Trophoblast cell (in vitro differentiated cells and primary cell): Measurements from ENCODE around the gene SLIT3.

Experiments used
- DNase-seq, 2 donors: peaks; one replicate each; pipeline ENCODE4 v3.0.0-alpha.2; 2016
- H2AFZ ChIP-seq: 2 replicates; pipeline ENCODE4 v1.6.1; 2013; ENCODE audit warnings: low read length, moderate library complexity, mild to moderate bottlenecking; ENCODE audit not compliant: insufficient read depth, poor library complexity
- H2AK5ac ChIP-seq: 2 replicates; pipeline ENCODE4 v1.6.1; 2013; ENCODE audit warnings: mild to moderate bottlenecking, low read length
- H2BK120ac ChIP-seq: 2 replicates; pipeline ENCODE4 v1.6.1; 2013; ENCODE audit warnings: low read length, mild to moderate bottlenecking, moderate library complexity; ENCODE audit not compliant: insufficient read depth, poor library complexity
- H2BK12ac ChIP-seq: 2 replicates; pipeline ENCODE4 v1.6.1; 2013; ENCODE audit warnings: mild to moderate bottlenecking, low read length, moderate library complexity
- H2BK5ac ChIP-seq: 2 replicates; pipeline ENCODE4 v1.6.1; 2013; ENCODE audit warnings: low read length, low read depth, moderate library complexity, mild to moderate bottlenecking; ENCODE audit not compliant: poor library complexity
- H3K14ac ChIP-seq: 2 replicates; pipeline ENCODE4 v1.6.1; 2013; ENCODE audit warnings: mild to moderate bottlenecking, low read length
- H3K18ac ChIP-seq: 2 replicates; pipeline ENCODE4 v1.6.1; 2013; ENCODE audit warnings: mild to moderate bottlenecking, low read length
- H3K23ac ChIP-seq: 2 replicates; pipeline ENCODE4 v1.6.1; 2013; ENCODE audit warnings: low read length
- H3K27ac ChIP-seq: 2 replicates; pipeline ENCODE4 v1.5.1; 2013; ENCODE audit warnings: low read depth, mild to moderate bottlenecking, inconsistent platforms, low read length, moderate library complexity
- H3K27me3 ChIP-seq: 2 replicates; pipeline ENCODE4 v1.6.1; 2013; ENCODE audit warnings: inconsistent platforms, mild to moderate bottlenecking, low read length, moderate library complexity; ENCODE audit not compliant: insufficient read depth
- H3K36me3 ChIP-seq, 2 experiments: 1 replicate in 1 of 2; 2 replicates in 1 of 2; pipeline ENCODE4 v1.6.1; 2013; ENCODE audit warnings: low read length in 2 of 2, mild to moderate bottlenecking in 2 of 2, moderate library complexity in 1 of 2; ENCODE audit not compliant: insufficient read depth in 2 of 2, control insufficient read depth in 1 of 2
- H3K4ac ChIP-seq: 2 replicates; pipeline ENCODE4 v1.6.1; 2013; ENCODE audit warnings: low read depth, mild to moderate bottlenecking, low read length, moderate library complexity
- H3K4me1 ChIP-seq, 2 experiments: 1 replicate in 1 of 2; 2 replicates in 1 of 2; pipeline ENCODE4 v1.6.1; 2013; ENCODE audit warnings: low read length in 2 of 2, mild to moderate bottlenecking in 2 of 2, moderate library complexity in 1 of 2; ENCODE audit not compliant: insufficient read depth in 2 of 2, control insufficient read depth in 1 of 2
- H3K4me2 ChIP-seq: 2 replicates; pipeline ENCODE4 v1.6.1; 2013; ENCODE audit warnings: inconsistent platforms, mild to moderate bottlenecking, low read length, moderate library complexity
- H3K4me3 ChIP-seq: 2 replicates; pipeline ENCODE4 v1.5.1; 2013; ENCODE audit warnings: mild to moderate bottlenecking, low read depth, low read length, inconsistent platforms
- H3K79me1 ChIP-seq: one replicate; pipeline ENCODE4 v1.6.1; 2013; ENCODE audit warnings: low read length
- H3K79me2 ChIP-seq: 2 replicates; pipeline ENCODE4 v1.6.1; 2013; ENCODE audit warnings: low read length, mild to moderate bottlenecking; ENCODE audit not compliant: control insufficient read depth, insufficient read depth, poor library complexity
- H3K9ac ChIP-seq: 2 replicates; pipeline ENCODE4 v1.6.1; 2013; ENCODE audit warnings: mild to moderate bottlenecking, low read length
- H3K9me3 ChIP-seq: 2 replicates; pipeline ENCODE4 v1.6.1; 2013; ENCODE audit warnings: low read depth, mild to moderate bottlenecking, control low read depth, inconsistent platforms, low read length; ENCODE audit not compliant: insufficient read depth
- H4K12ac ChIP-seq: 2 replicates; pipeline ENCODE4 v1.6.1; 2013; ENCODE audit warnings: low read depth, mild to moderate bottlenecking, low read length, moderate library complexity
- H4K8ac ChIP-seq: 2 replicates; pipeline ENCODE4 v1.6.1; 2013; ENCODE audit warnings: low read depth, mild to moderate bottlenecking, low read length, moderate library complexity
- H4K91ac ChIP-seq: one replicate; pipeline ENCODE4 v1.6.1; 2013; ENCODE audit warnings: low read depth, mild to moderate bottlenecking, low read length, moderate library complexity
- WGBS: extraction: QIAGEN DNeasy Blood & Tissue Kit; methylation state at CpG from one replicate; pipeline ENCODE4 v1.1.7; 2013; ENCODE audit warnings: missing lambda C conversion rate; ENCODE audit not compliant: insufficient read length, insufficient coverage; ENCODE audit errors: extremely low coverage; 5-methylcytosine and 5-hydroxymethylcytosine counted together

SLIT3 gene

GRCh38 chr5:168674893-168675482, 626.0 kb downstream of the SLIT3 start:
- Histone ChIP-seq H3K9me3 (peaks cover 5% of the 10 kb centered on the region), H3K36me3 (peaks cover 26 to 28% of the 10 kb centered on the region in 2 experiments), H3K9ac (no peak overlapping the region), H2AK5ac (no peak overlapping the region), H3K79me2 (no peaks in the 10 kb centered on the region), H3K18ac (no peak overlapping the region), H2BK5ac (no peak overlapping the region), H3K79me1 (no peaks in the 10 kb centered on the region), H2BK120ac (no peak overlapping the region), H3K4me1 (no peaks in the 10 kb centered on the region), H3K4ac (no peak overlapping the region), H3K14ac (no peak overlapping the region), H3K23ac (no peak overlapping the region), H2BK12ac (no peak overlapping the region), H3K4me2 (no peak overlapping the region), H4K8ac (no peak overlapping the region), H3K27ac (no peak overlapping the region), H4K91ac (no peak overlapping the region), H3K4me3 (no peak overlapping the region), H3K27me3 (no peaks in the 10 kb centered on the region), H2AFZ (no peak overlapping the region), H4K12ac (no peak overlapping the region)
- no peak for DNase-seq
- WGBS, result no CpG with 5 or more reads among the region's 5 CpGs

- Histone ChIP-seq H3K23ac (no peak overlapping the region), H2BK120ac (no peak overlapping the region), H3K4me3 (no peak overlapping the region), H2BK12ac (no peak overlapping the region), H2AFZ (no peak overlapping the region), H3K4me2 (no peak overlapping the region), H3K4ac (no peak overlapping the region), H2BK5ac (no peak overlapping the region), H3K4me1 (no peaks in the 10 kb centered on the region), H3K36me3 (peaks cover 38 to 43% of the 10 kb centered on the region in 2 experiments), H3K18ac (no peak overlapping the region), H3K14ac (no peak overlapping the region), H3K79me2 (no peaks in the 10 kb centered on the region), H3K9ac (no peak overlapping the region), H3K9me3 (peaks cover 9% of the 10 kb centered on the region), H3K27me3 (no peaks in the 10 kb centered on the region), H2AK5ac (no peak overlapping the region), H3K27ac (no peak overlapping the region), H4K91ac (no peak overlapping the region), H4K12ac (no peak overlapping the region), H3K79me1 (no peaks in the 10 kb centered on the region), H4K8ac (no peak overlapping the region)
- DNase-seq, result no peak
- no CpG with 5 or more reads among the region's 4 CpGs for WGBS
Observed at GRCh38 chr5:168672888-168673287, 628.1 kb downstream of the SLIT3 start.

- Histone ChIP-seq H2AK5ac (no peak overlapping the region), H2BK120ac (no peak overlapping the region), H3K9me3 (peaks cover 10% of the 10 kb centered on the region), H2BK5ac (no peak overlapping the region), H4K12ac (no peak overlapping the region), H4K8ac (no peak overlapping the region), H3K4me3 (no peak overlapping the region), H3K23ac (no peak overlapping the region), H3K36me3 (peaks cover 41 to 46% of the 10 kb centered on the region in 2 experiments), H3K4me2 (no peak overlapping the region), H2AFZ (no peak overlapping the region), H3K4me1 (no peaks in the 10 kb centered on the region), H3K79me1 (no peaks in the 10 kb centered on the region), H3K18ac (no peak overlapping the region), H3K9ac (no peak overlapping the region), H2BK12ac (no peak overlapping the region), H3K4ac (no peak overlapping the region), H3K79me2 (no peaks in the 10 kb centered on the region), H3K27me3 (no peaks in the 10 kb centered on the region), H3K27ac (no peak overlapping the region), H4K91ac (no peak overlapping the region), H3K14ac (no peak overlapping the region)
- WGBS, result no CpG with 5 or more reads among the region's 6 CpGs
- DNase-seq, result no peak
Observed at GRCh38 chr5:168672016-168672415, 628.9 kb downstream of the SLIT3 start.

- WGBS, result no CpG with 5 or more reads among the region's 22 CpGs
- Histone ChIP-seq H3K79me1 (no peaks in the 10 kb centered on the region), H3K36me3 (peaks cover 42 to 48% of the 10 kb centered on the region in 2 experiments), H2BK5ac (no peak overlapping the region), H2AK5ac (no peak overlapping the region), H3K14ac (no peak overlapping the region), H3K9ac (no peak overlapping the region), H2BK12ac (no peak overlapping the region), H3K4ac (no peak overlapping the region), H2AFZ (no peak overlapping the region), H4K91ac (no peak overlapping the region), H3K79me2 (no peaks in the 10 kb centered on the region), H3K27me3 (no peaks in the 10 kb centered on the region), H3K18ac (no peak overlapping the region), H3K23ac (no peak overlapping the region), H3K4me2 (no peak overlapping the region), H4K12ac (no peak overlapping the region), H2BK120ac (no peak overlapping the region), H3K27ac (no peak overlapping the region), H3K9me3 (peaks cover 5% of the 10 kb centered on the region), H3K4me3 (no peak overlapping the region), H3K4me1 (no peaks in the 10 kb centered on the region), H4K8ac (no peak overlapping the region)
- DNase-seq, result no peak
Observed at GRCh38 chr5:168670881-168671575, 629.9 kb downstream of the SLIT3 start.
